Mucosa of descending colon (tissue), 3 donors: ENCODE results near the gene APOL6. TPM values are rescaled to one million over a fixed set of nuclear protein-coding genes. Genes with fewer than 3 reads are reported as not detected.
A peak's percentile ranks its signal among the peaks of the same experiment; 100 is the strongest.
"Not testable (repeated sequence)": the region's sequence is repeated elsewhere in the genome, so short reads cannot be mapped to it uniquely, and the experiment has no call there.

ENCODE experiments used
- ATAC-seq: fragments of 200-7000 bp; cut with Tn5 transposase; one replicate; pipeline ENCODE4 v1.9.1; 2020; ENCODE audit warnings: mild to moderate bottlenecking, moderate library complexity
- DNase-seq, 3 donors: peaks; one replicate each; pipeline ENCODE4 v3.0.0-alpha.2; 2020
- H3K36me3 ChIP-seq: fragments of 200-600 bp; one replicate; pipeline ENCODE4 v1.8.0; 2021; ENCODE audit warnings: low read depth, mild to moderate bottlenecking
- H3K4me1 ChIP-seq: fragments of 200-600 bp; one replicate; pipeline ENCODE4 v1.8.0; 2021; ENCODE audit warnings: low read depth, mild to moderate bottlenecking
- H3K4me3 ChIP-seq: fragments of 200-600 bp; one replicate; pipeline ENCODE4 v1.8.0; 2021; ENCODE audit warnings: mild to moderate bottlenecking
- H3K9me3 ChIP-seq: fragments of 200-600 bp; one replicate; pipeline ENCODE4 v1.8.0; 2021; ENCODE audit warnings: mild to moderate bottlenecking
- CTCF ChIP-seq: fragments of 200-600 bp; IDR thresholded peaks from one replicate; pipeline ENCODE4 v1.8.0; 2022; ENCODE audit warnings: antibody characterized with exemption, mild to moderate bottlenecking
- intact Hi-C, 2 donors: fragments of 100-400 bp; cut with DNase I in 1 of 2; cut with micrococcal nuclease in 1 of 2; formaldehyde crosslinking; loops; one replicate each; pipeline versions ENCODE4 v1.11.0 to v1.11.1; 2022; cut with DNase I, micrococcal nuclease
- total RNA-seq, 3 donors: library from RNA; stranded (reverse); fragmentation: NEBNext Ultra II Directional in 2 of 3; extraction: Animal tissue kit (Norgen Biotek cat#: 25700) in 2 of 3; gene quantifications; one replicate each; pipeline versions ENCODE4 v1.2.1 to v1.2.4, GENCODE V29; 2021 to 2023
- donor health status: DM: no; HTN: no; CAD: no; lungs with moderate emphysema.
- donor health status: DM: no; HTN: no; CAD: no.
- donor health status: DM: no; HTN: yes; CAD: no.

The APOL6 gene
- total RNA-seq, 3 donors from 2014 or later = 40.3 to 43.1 (median 42.1) TPM

- H3K4me3 ChIP-seq = no peak overlapping the region
- H3K4me1 ChIP-seq = no peaks in the 10 kb centered on the region
- ATAC-seq (no peak), DNase-seq (no peak)
- no peak for TF ChIP-seq CTCF
- H3K36me3 ChIP-seq = no peaks in the 10 kb centered on the region
- intact Hi-C loops = no loop called here
- no peaks in the 10 kb centered on the region for H3K9me3 ChIP-seq
Measured at GRCh38 chr22:35695202-35695601, 47.0 kb downstream of the APOL6 start.

- DNase-seq (no peak), ATAC-seq (no peak)
- H3K36me3 ChIP-seq = no peaks in the 10 kb centered on the region
- no peaks in the 10 kb centered on the region for H3K9me3 ChIP-seq
- H3K4me1 ChIP-seq = no peaks in the 10 kb centered on the region
- H3K4me3 ChIP-seq = no peak overlapping the region
- no peak for TF ChIP-seq CTCF
- intact Hi-C loops = no loop called here
Measured at GRCh38 chr22:35697142-35697541, 48.9 kb downstream of the APOL6 start.

GRCh38 chr22:35699852-35700251 lies 51.6 kb downstream of the APOL6 start:
- H3K4me3 ChIP-seq, ATAC-seq, DNase-seq, H3K9me3 ChIP-seq, H3K36me3 ChIP-seq, intact Hi-C loops, H3K4me1 ChIP-seq: not testable (repeated sequence)

GRCh38 chr22:35703861-35704584 lies 55.8 kb downstream of the APOL6 start:
- peaks cover 12% of the 10 kb centered on the region for H3K4me1 ChIP-seq
- intact Hi-C loops = no loop called here
- DNase-seq (no peak), ATAC-seq (peak; percentile 38)
- no peak for TF ChIP-seq CTCF
- no peak overlapping the region for H3K4me3 ChIP-seq
- H3K9me3 ChIP-seq = no peaks in the 10 kb centered on the region
- H3K36me3 ChIP-seq = no peaks in the 10 kb centered on the region

GRCh38 chr22:35705141-35705540 lies 56.9 kb downstream of the APOL6 start:
- Histone ChIP-seq H3K9me3 (no peaks in the 10 kb centered on the region), H3K4me1 (peaks cover 12% of the 10 kb centered on the region), H3K4me3 (no peak overlapping the region), H3K36me3 (no peaks in the 10 kb centered on the region)
- TF ChIP-seq CTCF = no peak
- intact Hi-C loops = no loop called here
- DNase-seq (no peak), ATAC-seq (no peak)

GRCh38 chr22:35708453-35708852 lies 60.2 kb downstream of the APOL6 start:
- ATAC-seq (no peak), DNase-seq (no peak)
- Histone ChIP-seq H3K36me3 (no peaks in the 10 kb centered on the region), H3K9me3 (no peaks in the 10 kb centered on the region), H3K4me1 (peaks cover 12% of the 10 kb centered on the region), H3K4me3 (no peak overlapping the region)
- TF ChIP-seq CTCF = no peak
- intact Hi-C loops = no loop called here
